ENCODE data around the gene SMG7.

Gene SMG7

GRCh38 chr1:183568176-183569021 lies 96.1 kb downstream of the SMG7 start:
- peak; percentile 61 for DNase-seq

GRCh38 chr1:183569141-183569540 lies 96.8 kb downstream of the SMG7 start:
- peak; percentile 67 for DNase-seq

GRCh38 chr1:183569801-183570200 lies 97.5 kb downstream of the SMG7 start:
- no peak for DNase-seq

GRCh38 chr1:183570451-183570850 lies 98.2 kb downstream of the SMG7 start:
- DNase-seq: no peak

- DNase-seq: peak; percentile 55
Observed at GRCh38 chr1:183571678-183572268, 99.5 kb downstream of the SMG7 start.

GRCh38 chr1:183572721-183573120 lies 100.4 kb downstream of the SMG7 start:
- DNase-seq: no peak

GRCh38 chr1:183575606-183576005 lies 103.3 kb downstream of the SMG7 start:
- no peak for DNase-seq

GRCh38 chr1:183576537-183576936 lies 104.2 kb downstream of the SMG7 start:
- DNase-seq: no peak

GRCh38 chr1:183577897-183578465 lies 105.7 kb downstream of the SMG7 start:
- DNase-seq: no peak

- no peak for DNase-seq
Observed at GRCh38 chr1:183578856-183579255, 106.6 kb downstream of the SMG7 start.

GRCh38 chr1:183580281-183580682 lies 108.0 kb downstream of the SMG7 start:
- peak; percentile 32 for DNase-seq

- no peak for DNase-seq
Observed at GRCh38 chr1:183582021-183582713, 109.9 kb downstream of the SMG7 start.

GRCh38 chr1:183583466-183583865 lies 111.2 kb downstream of the SMG7 start:
- DNase-seq: no peak

- no peak for DNase-seq
Observed at GRCh38 chr1:183584147-183584546, 111.8 kb downstream of the SMG7 start.

GRCh38 chr1:183585038-183585437 lies 112.7 kb downstream of the SMG7 start:
- no peak for DNase-seq

GRCh38 chr1:183586455-183586854 lies 114.2 kb downstream of the SMG7 start:
- no peak for DNase-seq

GRCh38 chr1:183586926-183587325 lies 114.6 kb downstream of the SMG7 start:
- no peak for DNase-seq

GRCh38 chr1:183588827-183589226 lies 116.5 kb downstream of the SMG7 start:
- no peak for DNase-seq

GRCh38 chr1:183589384-183589783 lies 117.1 kb downstream of the SMG7 start:
- no peak for DNase-seq

GRCh38 chr1:183589874-183590243 lies 117.6 kb downstream of the SMG7 start:
- DNase-seq: no peak

- DNase-seq: no peak
Observed at GRCh38 chr1:183590244-183591191, 118.2 kb downstream of the SMG7 start, which contains the start of gene NCF2. Gene NCF2, minus strand, starts transcription at chr1:183590459. Its CDS starts 130 bp downstream, at chr1:183590329.

GRCh38 chr1:183592733-183593132 lies 120.4 kb downstream of the SMG7 start:
- DNase-seq: no peak
